NCI-H748 treated with DMSO at 0.1 percent for 48 hours (cell line): Measurements from ENCODE around the gene CD164L2.

Source experiments
- DNase-seq: peaks from one replicate; lab custom pipeline; 2025; lab: John Stamatoyannopoulos, UW

The CD164L2 gene

GRCh38 chr1:27363766-27364695, 19.1 kb downstream of the CD164L2 start:
- DNase-seq: no peak

- no peak for DNase-seq
Observed at GRCh38 chr1:27361553-27361952, 21.6 kb downstream of the CD164L2 start.

- no peak for DNase-seq
Observed at GRCh38 chr1:27361044-27361402, 22.1 kb downstream of the CD164L2 start.

- DNase-seq: no peak
Observed at GRCh38 chr1:27360159-27361043, 22.7 kb downstream of the CD164L2 start.

- DNase-seq: no peak
Observed at GRCh38 chr1:27359822-27360158, 23.3 kb downstream of the CD164L2 start.

GRCh38 chr1:27358928-27359313, 24.2 kb downstream of the CD164L2 start:
- no peak for DNase-seq

- no peak for DNase-seq
Observed at GRCh38 chr1:27358038-27358927, 24.9 kb downstream of the CD164L2 start.

- DNase-seq: peak; percentile 36
Observed at GRCh38 chr1:27357281-27358037, 25.7 kb downstream of the CD164L2 start.

- DNase-seq: no peak
Observed at GRCh38 chr1:27356619-27357280, 26.4 kb downstream of the CD164L2 start.

GRCh38 chr1:27356277-27356618, 26.9 kb downstream of the CD164L2 start:
- DNase-seq: no peak

GRCh38 chr1:27355683-27356082, 27.4 kb downstream of the CD164L2 start:
- DNase-seq: no peak

- no peak for DNase-seq
Observed at GRCh38 chr1:27353629-27354028, 29.5 kb downstream of the CD164L2 start.

- no peak for DNase-seq
Observed at GRCh38 chr1:27353166-27353565, 30.0 kb downstream of the CD164L2 start.

GRCh38 chr1:27351541-27352107, 31.5 kb downstream of the CD164L2 start:
- DNase-seq: no peak

- DNase-seq: no peak
Observed at GRCh38 chr1:27350663-27351540, 32.2 kb downstream of the CD164L2 start.

- DNase-seq: peak; percentile 4
Observed at GRCh38 chr1:27349784-27350662, 33.1 kb downstream of the CD164L2 start.

- DNase-seq: peak; percentile 5
Observed at GRCh38 chr1:27348861-27349783, 34.0 kb downstream of the CD164L2 start.
